ENCODE measurements around the gene ZIC2.

ZIC2 gene

DNA sequence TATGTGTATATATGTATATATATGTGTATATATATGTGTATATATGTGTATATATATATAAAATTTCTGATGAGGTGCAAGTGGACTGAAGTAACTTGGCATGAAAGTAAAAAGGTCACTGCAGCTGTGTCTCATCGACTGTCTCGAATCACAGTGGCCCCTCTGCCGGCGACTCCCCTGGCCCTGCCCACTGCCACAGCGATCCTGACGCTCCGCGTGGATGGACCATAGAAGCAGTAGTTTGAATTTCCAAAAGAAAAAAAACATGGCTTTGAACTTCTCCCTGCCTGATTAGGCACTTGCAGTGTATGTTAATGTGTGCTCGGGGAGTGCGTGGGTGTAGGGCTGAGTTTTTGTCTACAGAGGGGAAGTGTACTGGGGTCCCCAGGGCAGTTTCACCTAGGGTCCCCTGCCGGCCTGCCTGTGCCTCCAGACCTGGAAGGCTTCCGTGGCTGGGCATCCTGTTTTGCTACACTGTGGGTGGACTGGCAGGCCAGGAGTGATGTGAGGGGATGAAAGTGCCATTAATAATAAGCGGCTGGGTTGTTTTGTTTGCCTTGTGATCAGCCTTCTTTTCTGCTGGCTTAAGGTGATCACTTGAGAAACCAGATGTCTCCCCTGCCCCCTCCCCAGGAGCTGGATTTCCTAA, 20.8 kb upstream of the ZIC2 start:
- no peak for DNase-seq

DNA sequence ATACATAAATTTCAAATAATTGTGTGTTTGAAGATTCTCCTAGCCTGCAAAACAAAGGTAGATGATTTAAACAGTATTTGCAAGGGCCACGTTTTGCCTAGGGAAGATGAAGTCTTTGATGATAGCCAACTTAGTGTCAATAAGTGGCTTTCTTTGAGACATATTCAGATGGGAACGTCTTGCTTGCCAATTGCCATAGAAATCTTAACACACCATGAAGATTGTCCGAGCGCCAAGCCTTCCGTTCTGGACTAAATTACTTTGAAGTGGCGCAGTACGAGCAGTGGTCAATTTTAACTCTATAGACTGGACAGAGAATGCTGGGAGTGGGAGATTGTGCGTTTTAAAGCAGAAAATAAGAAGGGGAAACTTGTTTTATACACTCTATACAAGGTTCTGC, 19.9 kb upstream of the ZIC2 start:
- no peak for DNase-seq

DNA sequence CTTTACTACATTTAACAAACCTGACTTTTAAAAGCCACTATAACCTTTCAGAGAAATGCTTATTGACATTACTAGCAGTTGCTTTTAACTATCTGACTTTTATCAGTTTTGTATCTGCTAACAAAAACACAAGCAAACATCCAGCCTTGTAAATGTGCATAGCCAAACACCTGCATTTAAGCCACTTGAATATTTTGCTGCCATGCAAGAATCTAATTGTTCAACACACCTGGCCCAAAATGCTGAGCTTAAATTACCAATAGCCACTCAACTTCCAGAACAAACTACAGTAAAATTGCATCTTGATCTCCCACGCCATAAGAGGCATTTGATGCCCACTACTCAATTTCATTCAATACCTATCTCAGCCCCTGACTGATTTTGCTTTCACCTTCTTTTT, 19.3 kb upstream of the ZIC2 start:
- no peak for DNase-seq

DNA sequence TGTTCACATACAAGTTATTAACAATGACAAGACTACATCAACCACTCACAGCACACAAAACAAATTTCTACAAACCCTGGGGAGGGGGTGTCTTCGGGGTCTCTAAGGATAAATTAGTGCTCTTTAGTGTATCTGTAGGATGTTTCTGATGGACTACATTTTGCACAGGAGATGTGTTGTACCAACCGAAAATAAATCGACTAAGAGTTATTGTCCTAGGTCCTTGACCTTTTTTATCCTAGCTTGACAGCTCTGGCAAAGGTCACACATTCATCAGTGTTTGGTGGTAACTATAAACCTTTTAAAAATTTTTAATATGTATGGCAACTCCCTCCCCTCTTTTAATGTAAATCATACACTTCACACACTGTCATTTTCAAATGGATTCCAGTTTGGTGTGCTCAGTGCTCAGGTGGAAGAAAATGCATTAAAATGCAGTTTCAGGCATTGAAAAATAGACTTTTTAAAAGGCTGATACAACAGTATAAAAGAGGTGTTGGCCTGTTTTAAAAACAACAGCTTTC, 17.7 kb upstream of the ZIC2 start:
- DNase-seq: no peak

DNA sequence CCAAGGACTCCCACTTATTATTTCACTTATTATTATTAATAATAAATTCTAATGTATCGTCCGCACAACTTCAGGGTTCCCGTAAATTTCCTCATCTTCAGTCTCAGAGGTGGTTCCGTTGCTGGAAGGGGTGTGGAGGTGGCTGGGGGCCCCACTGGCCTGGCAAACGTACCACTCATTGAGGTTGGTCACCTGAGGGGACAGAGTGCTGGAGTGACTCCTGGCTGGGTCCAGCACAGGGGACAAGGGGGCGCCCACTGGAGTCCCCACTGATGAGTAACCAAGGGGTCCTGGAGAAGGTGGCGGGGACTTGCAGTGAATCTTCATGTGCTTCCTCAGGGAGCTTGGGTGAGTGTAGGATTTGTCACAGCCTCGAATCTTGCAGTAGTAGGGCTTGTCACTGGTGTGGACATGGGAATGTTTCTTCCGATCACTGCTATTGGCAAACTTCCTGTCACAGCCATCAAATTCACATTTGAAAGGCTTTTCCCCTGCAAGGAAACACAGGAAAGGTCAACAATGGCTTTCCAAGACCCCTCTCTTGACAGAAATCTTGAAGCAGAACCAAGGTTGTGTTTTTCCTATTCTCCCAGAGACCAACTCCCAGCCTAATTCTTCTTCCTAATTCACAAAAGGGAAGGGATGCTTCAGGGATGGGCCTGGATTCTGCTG, 16.1 kb upstream of the ZIC2 start:
- DNase-seq: no peak

DNA sequence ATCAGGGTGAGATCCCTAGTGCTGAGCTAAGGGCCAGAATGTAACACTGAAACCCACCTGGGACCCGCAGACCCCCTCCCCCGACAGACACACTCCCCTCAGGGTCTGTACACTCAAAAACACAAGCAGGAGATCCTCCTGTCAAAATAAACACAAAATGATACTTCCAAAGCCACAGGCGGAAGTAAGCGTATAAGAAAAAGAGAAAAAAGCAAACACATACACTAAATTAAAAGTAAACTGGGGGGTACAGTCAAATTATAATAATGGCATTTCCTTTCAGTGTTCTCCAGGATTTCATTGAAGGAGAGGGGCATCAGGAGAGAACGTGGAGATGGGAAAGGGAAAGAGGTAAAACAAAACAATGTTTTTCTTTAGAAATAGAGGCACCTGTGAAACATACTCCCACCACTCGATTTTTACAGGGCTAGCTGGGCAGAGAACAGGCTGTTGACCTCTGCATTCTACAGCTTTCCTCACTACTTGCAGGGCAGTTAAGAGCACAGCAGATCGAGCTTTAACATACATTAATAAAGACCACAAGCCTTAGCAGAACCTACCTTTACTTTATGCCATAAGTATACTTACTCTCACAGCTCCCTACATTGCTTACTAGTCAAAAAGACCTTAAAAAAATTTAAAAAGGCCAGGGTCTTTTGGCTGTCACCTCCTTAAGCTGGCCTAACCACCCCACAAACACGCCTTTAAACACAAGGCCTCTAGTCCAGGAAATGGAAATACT, 15.3 kb upstream of the ZIC2 start:
- DNase-seq: no peak

DNA sequence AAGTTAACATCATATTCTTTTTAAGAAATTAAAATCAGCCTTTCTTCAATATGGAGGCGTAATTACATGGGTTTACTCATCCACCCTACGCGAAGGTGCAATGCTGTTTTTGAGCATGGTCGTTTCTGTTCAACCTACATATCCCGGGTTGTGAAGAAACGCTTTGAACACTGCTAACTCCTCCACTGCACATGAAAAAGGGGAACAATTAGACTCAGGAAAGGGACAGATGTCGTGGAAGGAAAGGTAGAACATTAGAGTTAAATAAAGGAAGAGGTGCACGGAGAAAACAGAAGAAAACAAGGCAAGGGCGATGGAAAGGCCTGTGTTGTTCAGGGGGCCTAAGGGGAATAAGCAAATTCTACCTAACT, 14.1 kb upstream of the ZIC2 start:
- no peak for DNase-seq

DNA sequence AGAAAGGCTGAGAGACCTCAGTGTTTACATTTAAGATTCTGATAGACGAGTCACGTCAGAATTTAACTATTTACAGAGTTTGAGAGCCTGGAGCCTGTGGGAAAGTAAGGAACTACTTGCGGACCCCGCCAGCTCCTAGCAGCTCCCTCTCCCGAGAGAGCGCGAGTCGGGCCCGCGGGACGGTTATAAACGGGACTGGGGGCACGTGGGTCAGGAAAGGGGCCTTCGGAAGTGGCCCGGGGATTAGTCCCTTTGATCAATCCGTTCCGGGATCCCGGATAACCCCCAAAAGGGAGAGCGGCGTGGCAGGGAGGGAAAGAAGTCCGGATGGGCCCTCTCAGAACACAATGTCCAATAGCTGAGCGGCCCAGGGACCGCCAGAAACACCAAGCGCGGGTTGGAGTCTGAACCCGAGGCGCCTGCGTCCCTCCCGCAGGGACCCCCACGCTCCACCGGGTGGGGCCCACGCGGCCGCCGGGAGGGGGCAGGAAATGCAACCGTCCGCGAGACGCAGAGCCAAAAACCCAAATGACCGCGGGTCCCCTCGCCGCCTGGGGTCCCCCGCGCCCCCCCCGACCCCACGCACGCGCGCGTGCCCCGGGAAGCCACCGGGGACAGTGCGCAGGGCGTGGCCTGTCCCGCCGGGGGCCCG, 13.6 kb upstream of the ZIC2 start:
- DNase-seq: no peak

DNA sequence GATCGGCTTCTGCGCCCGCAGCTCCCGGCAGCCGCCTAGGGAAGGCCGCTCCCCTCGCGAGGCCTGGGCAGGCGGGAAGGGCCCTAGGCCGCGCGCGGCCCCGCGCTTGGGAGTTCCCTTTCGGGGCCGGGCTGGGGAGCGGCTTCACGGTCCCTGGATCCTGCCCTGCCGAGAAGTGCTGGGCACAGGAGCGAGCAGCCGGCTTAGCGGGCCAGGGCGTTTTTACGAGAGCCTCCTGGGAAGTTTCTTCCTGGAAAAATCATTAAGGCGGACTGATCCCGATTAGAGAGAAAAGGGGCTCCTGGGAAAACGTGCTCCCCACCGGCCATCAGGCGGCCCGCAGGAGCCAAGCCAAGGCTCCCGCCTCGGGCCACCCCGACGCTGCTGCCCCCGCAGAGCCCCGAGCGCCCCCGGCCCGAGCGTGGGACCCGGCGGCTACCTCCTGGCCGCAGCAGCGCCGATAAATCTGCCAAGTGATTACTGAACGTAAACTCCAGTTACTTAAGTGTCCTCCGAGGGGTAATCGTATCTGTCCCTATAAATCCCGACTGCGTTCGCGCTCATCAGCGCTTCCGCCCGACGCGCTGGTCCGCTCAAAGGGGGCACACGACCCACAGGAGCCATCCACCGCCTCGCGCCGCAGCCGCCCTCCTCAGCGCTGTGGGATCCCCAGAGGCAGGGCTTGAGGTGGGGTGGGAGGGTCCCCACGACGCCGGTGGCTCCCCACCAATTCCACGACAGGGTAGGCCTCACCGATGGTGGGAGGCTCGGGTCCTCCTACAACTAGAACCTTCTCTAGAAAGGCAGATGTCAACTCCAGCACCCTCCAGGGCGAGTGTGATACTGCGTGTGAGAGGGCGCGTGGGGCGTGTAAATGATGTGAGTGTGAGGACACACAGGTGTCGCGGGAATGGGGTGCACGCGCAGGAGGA, 12.8 kb upstream of the ZIC2 start:
- peak in 1 of 2 experiments; percentile 5 for DNase-seq

DNA sequence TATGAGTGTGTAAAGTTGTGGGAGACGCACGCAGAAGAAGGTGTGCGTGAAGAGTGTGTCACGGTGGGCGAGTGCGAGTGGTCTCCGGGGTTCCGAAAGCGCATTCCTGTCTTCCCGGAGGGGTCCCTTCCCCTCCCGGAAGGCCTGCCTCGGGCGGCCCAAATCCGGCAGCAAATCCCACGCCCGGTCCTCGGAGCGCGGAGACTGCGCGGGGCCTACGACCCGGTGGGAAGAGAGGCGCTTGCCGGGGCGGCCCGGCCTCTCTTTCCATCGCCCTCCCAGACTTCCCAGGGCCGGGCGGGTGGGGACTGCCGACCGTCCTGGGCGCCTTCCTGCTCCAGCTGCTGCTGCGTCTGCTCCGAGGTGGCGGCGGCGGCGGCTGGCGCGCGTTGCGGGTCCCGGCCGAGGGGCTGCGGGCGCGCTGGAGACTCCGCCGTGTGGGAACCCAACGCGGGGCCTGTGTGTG, 12.1 kb upstream of the ZIC2 start:
- DNase-seq: no peak

DNA sequence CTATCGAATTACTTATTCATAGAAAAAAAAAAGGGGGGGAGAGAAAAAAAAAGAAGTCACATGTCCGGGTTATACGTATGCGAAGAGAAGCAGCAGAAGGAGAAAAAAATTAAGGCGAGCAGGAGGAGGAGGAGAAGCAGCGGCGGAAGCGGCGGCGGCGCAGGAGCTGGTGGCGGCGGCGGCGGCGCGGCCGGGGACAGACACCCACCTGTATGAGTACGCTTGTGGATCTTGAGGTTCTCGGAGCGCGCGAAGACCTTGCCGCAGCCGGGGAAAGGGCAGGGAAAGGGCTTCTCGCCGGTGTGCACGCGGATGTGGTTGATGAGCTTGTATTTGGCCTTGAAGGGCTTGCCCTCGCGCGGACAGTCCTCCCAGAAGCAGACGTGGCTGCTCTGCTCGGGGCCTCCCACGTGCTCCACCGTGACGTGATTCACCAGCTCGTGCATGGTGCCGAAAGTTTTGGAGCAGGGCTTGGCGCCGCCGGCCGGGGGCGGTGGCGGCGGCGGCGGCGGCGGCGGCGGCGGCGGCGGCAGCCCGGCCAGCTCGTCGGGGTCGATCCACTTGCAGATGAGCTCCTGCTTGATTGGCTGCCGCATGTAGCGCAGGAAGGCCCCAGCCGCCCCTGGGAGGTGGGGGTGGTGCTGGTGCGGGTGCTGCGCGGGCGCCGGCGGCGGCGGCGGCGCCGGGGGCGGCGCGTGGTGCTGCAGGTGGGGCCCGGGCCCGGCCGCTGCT, 11.5 kb upstream of the ZIC2 start:
- DNase-seq: peak in 1 of 2 experiments; percentile 40

DNA sequence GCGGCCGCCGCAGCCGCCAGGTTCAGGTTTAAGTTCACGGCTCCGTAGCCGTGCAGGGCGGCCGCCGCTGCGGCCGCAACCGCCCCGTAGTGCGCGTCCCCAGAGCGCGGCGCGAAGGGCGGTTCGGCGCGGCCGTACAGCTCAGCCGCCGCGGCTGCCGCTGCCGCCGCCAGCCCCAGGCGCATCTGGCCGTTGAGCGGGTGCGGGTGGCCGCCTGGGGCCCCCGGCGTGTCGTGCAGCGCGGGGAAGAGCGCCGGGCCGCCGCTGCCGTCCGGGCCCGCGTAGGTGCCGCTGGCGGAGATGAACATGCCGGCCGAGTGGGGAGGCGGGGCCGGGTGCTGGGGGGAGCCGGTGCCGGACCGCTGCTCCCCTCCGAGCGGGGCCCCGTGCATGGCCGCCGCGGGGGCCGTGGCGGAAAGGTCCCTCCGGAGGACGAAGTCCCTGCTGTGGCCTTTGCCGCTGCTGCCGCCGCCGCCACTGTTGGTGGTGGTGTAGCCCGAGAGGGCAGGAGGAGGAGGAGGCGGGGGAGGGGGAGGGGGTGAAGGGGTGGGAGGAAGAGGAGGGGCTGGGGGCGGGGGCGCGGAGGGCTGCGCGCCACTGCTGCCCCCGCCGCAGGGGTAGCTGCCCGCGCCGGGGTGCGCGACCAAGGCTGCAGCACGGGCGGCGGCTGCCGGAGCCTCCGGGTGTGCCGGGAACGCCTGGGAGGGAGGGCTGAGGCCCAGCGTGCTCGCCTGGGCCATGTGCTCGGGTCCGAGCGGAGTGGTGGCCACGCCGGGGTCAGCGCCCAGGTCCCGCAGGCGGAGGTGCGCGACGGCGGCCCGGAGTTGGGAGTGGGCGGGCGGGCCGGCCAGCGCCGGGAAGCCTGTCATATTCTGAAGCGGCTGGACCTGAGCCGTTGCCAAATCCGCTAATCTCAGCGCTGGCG, 10.7 kb upstream of the ZIC2 start:
- peak in 1 of 2 experiments; percentile 7 for DNase-seq

DNA sequence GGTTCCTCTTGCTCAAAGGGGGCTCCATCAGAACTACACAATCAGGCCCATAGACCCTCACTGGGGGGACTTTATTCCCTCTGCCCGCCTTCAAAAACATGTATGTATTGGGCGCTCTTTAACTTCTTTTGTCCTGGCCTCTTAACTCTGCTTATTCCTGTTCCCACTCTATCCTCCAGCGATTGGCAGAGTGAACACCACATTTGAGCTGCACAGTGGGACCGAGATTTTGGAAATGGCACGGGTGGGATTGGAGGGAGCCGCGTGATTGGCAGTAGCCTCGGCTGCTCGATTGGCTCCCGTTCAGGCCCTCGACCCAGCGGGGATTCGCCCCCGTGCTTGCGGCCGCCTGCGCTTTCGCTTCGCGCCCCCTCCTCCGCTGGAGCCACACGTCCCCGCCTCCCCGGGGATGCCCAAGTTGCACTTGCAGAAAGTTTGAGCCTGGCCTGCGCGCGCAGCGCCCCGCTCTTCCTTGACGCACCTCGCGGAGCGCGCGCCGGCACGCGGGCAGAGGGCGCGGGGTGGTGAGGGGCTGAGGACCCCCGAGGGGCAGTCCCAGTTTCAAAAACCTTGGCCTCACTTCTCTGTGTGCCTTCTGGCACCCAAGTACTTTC, 9.9 kb upstream of the ZIC2 start, which contains the start of gene ZIC5:
ZIC5 (minus strand) TSS at position 192 of the 614 bp plus-strand sequence; CDS start at position 28, 164 bp downstream.
- peak in 1 of 2 experiments; percentile 4 for DNase-seq

DNA sequence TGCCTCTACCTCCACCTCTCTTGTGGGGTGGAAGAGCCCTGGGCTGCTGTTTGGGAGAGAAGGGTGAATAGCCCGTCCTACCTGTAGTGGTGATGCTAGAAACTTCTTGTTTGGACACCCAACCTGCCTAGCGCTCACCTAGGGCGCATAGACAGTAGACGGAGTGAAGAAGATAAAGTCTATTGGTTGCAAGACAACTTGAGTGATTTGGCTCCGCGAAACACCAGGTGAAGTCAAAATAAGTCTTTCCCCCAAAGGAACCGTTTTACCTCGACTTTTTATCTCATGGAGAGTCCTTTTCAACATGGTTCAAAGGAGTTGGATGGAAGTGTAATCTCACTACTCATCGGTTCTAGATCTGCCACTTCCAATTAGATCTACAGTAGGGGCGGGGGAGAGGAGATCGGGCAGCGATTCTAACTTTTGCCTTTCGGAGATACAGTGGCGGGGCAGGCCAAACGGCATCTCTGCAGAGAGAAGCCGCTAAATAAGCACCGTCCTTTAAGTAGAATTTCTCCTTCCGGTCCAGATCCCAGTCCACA, 9.3 kb upstream of the ZIC2 start:
- no peak for DNase-seq

DNA sequence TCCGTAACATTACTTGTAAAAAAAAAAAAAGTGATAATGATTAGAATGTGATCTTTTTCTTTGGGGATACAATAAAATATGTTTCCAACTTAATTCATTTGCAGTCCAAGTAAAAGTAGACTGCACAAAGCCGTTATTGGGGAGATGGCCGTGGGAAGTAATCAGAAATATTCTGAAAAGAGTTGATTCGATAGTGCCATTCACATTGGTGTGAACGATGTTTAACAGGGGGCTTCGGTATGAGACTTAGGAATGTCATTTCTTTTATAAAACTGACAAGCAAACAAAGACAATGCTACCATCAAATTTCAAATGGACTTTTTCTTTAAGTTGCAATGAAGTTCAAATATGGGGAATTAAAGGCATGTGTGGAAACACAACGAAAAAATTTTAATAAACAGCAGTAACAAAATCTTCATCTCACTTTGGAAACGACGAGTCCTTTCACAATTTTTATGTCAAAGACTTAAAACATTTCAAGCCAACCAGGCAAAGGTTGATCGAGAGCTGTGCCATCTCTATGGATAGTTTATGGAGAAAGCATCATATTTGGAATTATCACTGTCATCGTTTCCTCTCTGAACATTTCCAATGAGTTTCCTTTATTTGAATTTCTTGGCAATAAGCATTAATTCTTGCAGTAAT, 8.3 kb upstream of the ZIC2 start:
- DNase-seq: no peak

DNA sequence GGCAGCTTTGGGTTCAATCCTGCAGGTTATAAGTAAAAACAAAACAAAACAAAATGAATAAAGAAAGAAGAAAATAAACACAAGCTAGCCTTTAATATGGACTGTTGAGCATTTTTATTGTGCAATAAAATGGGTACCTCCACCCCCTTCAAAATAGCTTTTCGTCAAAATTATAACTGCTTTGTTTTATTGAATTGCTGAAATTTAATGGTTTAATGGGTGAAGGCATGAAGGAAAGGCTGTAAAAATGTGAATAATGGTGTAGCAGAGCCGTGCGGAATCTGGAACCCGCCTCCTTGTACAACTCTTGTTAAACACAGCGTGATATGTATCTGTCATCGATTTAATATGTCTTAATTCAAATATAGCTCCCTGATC, 7.8 kb upstream of the ZIC2 start:
- DNase-seq: no peak

DNA sequence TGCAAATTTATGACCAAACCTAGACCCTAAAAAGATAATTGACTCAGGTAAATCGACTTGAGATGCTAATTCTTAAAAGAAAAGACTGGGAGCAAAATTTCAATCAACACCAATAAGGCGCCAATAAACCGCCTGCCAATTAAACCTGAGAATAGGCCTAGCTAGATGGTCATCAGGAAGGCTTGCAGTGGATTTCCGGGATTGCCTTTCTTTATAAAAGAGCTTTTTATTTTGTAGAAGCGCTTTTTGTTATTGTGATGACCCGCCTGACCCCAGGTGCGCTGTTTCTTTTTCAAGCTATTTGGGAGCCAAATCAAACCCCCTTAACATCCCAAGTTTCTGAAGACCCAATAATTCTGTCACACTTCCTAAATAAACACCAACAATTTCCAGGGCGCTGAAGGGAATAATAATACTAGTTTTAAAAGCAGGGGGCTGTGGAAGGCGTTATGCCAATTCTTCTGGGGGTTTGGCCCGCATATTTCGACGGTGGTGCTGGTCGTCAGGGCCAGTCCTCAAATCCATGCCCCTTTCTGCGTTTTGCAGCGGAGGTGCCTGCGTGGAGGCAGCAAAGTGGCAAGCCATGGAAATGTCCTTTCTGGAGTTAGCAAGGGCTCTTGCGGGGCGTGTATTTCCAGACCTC, 7.2 kb upstream of the ZIC2 start:
- no peak for DNase-seq

DNA sequence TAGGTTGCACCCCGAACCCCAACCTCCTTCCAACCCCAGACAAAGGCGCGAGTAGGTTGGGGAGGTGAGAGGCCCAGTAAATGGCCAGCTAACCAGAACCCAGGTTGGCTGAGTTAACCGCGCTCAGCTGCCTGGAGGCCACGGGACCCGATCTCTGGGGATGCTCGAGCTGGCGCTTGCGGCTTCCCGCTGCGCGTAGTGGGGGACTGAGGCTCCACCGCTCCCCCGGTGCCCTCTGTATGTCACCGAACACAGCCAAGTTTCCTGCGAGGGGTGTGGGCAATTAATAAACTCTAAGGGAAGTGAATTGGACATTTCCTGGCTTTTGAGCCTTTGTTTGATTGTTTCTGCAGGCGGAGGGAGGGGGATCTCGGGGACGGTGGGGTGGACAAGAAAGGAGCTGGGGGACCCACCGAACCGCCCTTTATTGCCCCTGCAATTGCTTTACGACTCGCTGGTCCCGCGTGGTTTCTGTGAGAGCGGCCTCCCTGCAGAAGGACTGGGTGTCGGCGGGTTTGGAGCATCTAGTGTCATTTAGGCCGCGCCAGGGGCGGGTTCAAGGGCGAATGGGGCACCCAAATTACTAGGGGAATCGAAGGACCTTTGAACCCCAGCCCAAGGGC, 6.5 kb upstream of the ZIC2 start:
- DNase-seq: no peak
